GM18508 (cell line): ENCODE measurements around the gene RNU1-3.
"Not testable (repeated sequence)": the region's sequence is repeated elsewhere in the genome, so short reads cannot be mapped to it uniquely, and the experiment has no call there.

Experiments used
- ATAC-seq: cut with Tn5 transposase; IDR thresholded peaks from one replicate; pipeline ENCODE4 v1.9.1; 2021; ENCODE audit warnings: moderate number of reproducible peaks; ENCODE audit not compliant: insufficient read depth, unreplicated experiment

RNU1-3 gene

GRCh38 chr1:16623812-16624719 is 42.7 kb downstream of the RNU1-3 start:
- ATAC-seq = not testable (repeated sequence)

GRCh38 chr1:16623337-16623736 is 43.4 kb downstream of the RNU1-3 start:
- ATAC-seq = not testable (repeated sequence)

- not testable (repeated sequence) for ATAC-seq
Observed at GRCh38 chr1:16621681-16622315, 45.0 kb downstream of the RNU1-3 start.

GRCh38 chr1:16621300-16621658 is 45.5 kb downstream of the RNU1-3 start:
- ATAC-seq = no peak

GRCh38 chr1:16619803-16620501 is 46.8 kb downstream of the RNU1-3 start:
- ATAC-seq = not testable (repeated sequence)

GRCh38 chr1:16618719-16619118 is 48.0 kb downstream of the RNU1-3 start:
- no peak for ATAC-seq

GRCh38 chr1:16617778-16618580 is 48.8 kb downstream of the RNU1-3 start:
- no peak for ATAC-seq

GRCh38 chr1:16617114-16617631 is 49.6 kb downstream of the RNU1-3 start:
- ATAC-seq = no peak
